GM12874 (cell line): ENCODE results near the gene CAPZB.

ENCODE experiments used
- TF ChIP-seq, protein P1 (sequence below): IDR thresholded peaks from 2 replicates; pipeline ENCODE4 v1.5.1; 2011; ENCODE audit warnings: low read depth, mild to moderate bottlenecking, control low read depth, low read length, moderate library complexity; ENCODE audit not compliant: insufficient read depth

CAPZB gene

DNA sequence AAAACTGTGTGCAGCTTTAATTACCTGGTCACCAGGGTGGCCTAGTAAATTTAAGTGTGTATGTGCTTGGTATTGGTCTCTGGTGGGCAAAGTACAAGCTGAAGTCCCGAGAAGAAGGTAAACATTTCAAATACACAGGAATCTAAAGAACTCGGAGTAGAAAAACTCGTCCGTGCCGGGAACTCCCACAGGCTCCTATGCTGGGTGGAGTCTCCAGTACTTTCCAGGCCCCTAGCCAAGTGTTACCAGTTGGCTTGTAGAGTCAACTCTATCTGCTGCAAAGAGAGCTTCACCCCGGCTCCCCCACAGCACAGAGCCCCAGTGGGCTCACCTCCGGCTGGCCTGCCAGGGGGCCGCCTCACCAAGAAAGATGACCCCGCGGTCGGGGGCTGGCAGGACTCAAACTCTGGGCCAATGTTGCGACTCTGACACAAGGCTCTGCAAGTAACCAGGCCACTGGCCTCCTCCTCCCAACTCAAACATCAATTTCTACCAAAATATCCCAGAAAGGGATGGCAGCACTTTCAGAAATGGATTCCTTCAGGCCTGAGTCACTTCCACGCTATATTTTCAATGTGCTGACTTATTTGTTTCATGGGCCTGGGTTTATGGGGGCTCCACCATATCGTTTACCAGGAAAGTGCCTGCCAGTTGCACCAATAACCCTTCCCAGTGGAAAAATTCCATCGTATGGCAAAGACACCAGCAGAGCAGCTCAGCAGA, 99.3 kb downstream of the CAPZB start:
- TF ChIP-seq, protein P1, sequence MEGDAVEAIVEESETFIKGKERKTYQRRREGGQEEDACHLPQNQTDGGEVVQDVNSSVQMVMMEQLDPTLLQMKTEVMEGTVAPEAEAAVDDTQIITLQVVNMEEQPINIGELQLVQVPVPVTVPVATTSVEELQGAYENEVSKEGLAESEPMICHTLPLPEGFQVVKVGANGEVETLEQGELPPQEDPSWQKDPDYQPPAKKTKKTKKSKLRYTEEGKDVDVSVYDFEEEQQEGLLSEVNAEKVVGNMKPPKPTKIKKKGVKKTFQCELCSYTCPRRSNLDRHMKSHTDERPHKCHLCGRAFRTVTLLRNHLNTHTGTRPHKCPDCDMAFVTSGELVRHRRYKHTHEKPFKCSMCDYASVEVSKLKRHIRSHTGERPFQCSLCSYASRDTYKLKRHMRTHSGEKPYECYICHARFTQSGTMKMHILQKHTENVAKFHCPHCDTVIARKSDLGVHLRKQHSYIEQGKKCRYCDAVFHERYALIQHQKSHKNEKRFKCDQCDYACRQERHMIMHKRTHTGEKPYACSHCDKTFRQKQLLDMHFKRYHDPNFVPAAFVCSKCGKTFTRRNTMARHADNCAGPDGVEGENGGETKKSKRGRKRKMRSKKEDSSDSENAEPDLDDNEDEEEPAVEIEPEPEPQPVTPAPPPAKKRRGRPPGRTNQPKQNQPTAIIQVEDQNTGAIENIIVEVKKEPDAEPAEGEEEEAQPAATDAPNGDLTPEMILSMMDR: no peak

DNA sequence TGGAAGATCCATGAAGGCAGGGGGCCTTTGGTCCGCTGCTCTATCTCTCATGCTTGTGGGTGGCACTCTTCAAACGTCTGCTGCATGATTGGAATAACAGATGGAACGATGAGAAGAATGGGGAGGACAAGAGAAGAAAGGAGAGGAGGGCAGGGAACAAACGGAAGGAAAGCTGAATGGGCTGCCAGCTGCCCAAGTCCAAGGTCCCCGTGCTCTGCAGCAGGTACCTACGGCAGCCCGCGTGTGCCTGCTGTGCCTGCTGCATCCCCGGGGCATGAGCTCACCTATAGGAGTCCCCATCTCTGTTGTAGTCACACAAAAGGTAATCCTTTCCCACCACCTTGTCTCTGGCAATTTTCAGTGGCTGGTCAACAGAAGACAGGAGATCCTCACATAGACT, 100.1 kb downstream of the CAPZB start:
- TF ChIP-seq, protein P1: no peak

DNA sequence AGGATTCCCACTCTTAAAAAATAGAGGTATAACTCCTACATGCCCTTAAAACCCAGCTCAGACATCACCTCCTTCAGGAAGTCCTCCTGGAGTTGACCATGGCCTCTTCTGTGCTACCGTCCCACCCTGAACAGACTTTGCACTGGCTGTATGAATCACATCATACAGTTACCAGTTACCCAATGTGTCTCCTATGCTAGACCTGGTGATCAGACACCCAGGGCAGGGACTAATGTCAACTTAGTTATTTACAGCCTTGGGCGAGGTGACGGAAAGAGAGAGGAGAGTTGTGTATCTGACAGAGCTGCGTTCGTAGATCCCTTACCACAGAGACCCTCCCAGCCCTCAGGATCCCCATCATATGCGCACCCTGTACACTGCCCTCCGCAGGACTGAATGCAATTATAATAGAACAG, 100.6 kb downstream of the CAPZB start:
- TF ChIP-seq, protein P1: no peak

DNA sequence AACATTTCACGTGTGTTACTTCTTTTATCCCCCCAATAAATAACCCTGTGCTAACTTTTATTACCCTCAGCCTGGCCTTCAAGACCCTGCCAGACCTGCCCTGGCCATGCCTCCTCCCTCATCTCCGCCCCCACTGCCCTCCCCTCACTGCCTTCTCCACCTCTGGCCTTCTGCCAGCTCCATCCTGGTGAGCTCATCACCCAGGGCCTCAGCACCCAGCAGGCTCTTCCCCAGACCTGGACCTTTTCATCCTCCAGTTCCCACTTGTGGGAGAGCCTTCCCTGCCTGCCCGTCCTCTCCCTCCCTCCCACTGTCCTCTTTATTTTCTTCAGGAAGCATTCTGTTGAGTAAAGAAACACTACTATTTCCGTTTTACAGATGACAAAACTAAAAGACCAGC, 101.2 kb downstream of the CAPZB start:
- TF ChIP-seq, protein P1: no peak

DNA sequence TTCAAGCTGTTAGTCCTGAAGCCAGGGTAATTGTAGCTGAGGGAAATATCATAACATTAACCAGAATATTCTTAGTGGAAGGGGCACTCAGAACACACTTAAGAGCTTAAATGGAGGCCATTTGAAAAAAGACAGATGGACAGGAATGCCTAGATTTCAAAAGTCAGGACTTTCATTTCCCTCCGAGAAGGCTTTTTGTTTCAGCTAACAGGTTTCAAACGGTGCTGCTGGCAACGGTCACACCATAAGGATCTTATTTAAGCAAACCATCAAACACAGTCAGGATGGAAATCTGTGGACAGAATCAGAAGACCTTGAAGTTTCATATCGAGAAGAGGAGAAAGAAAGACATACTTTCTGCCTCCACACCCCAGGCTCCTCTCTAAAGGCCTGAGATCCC, 103.1 kb downstream of the CAPZB start:
- TF ChIP-seq, protein P1: no peak

DNA sequence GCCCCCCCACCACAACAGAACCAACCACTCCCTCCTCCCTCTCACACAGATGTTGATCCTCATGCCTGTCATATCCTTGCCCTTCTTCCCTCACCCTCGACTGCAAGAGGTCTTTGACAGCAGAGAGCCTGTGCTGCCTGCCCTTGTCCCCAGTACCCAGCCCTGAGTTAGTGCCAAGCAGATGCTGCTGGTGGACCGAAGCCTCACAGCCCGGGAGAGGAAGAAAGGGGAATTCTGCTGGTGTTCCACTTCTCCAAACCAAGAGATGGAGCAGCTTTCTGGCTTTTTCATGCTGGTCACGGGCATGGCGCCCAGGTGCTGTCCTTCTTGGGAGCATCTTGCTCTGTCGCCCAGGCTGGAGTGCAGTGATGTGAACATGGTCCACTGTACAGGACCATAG, 104.1 kb downstream of the CAPZB start:
- TF ChIP-seq, protein P1: no peak

DNA sequence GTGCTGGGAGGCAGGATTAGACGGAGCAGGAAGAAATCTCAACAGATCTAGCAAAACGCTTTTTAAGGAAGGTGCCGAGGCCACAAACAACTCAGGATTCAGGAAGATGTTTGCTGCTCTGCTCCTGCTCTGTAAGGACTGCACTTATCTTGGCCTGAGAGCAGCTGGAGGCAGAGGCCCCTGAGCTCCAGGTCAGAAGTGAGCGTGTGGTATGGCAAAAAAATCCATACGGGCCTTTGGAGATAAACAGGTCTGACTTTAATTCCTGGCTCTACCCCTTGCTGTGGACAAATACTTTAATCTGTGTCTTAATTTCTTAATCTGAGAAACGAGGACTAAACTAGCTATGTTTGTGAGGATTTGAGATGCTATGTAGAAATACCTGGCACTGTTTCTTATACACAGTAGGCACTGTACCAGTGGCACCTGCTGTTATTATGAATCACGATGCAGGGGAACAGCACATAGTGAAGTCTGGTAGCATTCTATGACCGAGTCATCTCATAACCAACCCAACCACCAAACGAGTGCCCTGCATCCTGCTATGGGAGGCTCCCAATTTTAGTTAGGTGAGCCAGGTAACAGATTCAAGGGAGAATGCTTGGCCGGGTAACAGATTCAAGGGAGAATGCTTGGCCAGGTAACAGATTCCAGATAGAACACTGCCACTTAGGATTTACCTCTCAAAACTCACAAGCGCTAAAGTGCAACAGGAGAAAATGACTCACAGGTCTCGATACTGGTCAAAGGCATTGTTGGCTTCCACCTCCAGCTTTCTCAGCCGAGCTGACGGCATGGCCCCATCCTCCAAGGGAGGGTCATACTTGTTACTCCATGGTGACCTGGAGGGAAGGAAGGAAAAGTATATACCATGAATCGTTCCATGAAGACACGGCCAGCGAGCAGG, 107.3 kb downstream of the CAPZB start:
- TF ChIP-seq, protein P1: no peak
